ENCODE measurements around the gene VAMP5. TPM values are rescaled to one million over a fixed set of nuclear protein-coding genes. Genes with fewer than 3 reads are reported as not detected.

Gene VAMP5
- total and polyA plus RNA-seq, 9 of the 15 experiments (the other 6 are each of a cell fraction or from before 2014, with no cell fraction given) = 0.54 to 1.9 (median 1.5) TPM; not detected in 2

DNA sequence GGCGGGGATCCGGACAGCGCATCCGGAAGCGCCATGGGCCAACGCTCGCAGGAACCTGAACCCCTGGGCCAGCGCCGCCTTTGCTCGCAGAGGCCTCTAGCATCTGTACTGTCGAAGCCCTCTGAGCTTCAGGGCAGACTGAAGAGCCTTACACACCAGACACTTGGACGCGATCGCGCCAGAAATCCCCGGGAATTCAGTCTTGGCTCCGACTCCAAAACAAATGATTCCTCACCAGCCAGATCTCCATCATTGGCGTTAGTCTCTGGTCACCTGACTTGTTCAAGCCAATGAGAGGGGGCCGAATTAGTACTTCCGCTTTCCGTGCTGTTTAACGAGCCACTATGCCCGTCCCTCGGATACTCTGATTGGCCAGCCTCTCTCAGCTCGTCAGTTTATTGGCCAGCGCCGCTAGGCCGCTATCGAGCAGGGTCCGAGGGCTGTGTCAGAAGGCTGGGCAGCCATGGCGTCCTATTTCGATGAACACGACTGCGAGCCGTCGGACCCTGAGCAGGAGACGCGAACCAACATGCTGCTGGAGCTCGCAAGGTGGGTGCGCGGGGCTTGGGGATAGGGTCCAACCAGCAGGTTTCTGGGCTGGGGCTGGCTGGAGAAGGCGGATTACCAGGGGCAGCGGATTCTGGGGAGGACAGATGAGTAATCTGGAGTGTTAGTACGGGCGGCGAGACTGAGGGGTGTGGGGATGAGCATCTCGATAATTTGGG is 11.2 kb downstream of the VAMP5 start, which contains the start of gene RNF181 (continued):
- TF ChIP-seq EHMT2 (IDR thresholded peaks at IDR 0.05) = 0 out of 2 replicates have a peak, but pooled peaks have one; percentile 18
- TF ChIP-seq, protein P1, sequence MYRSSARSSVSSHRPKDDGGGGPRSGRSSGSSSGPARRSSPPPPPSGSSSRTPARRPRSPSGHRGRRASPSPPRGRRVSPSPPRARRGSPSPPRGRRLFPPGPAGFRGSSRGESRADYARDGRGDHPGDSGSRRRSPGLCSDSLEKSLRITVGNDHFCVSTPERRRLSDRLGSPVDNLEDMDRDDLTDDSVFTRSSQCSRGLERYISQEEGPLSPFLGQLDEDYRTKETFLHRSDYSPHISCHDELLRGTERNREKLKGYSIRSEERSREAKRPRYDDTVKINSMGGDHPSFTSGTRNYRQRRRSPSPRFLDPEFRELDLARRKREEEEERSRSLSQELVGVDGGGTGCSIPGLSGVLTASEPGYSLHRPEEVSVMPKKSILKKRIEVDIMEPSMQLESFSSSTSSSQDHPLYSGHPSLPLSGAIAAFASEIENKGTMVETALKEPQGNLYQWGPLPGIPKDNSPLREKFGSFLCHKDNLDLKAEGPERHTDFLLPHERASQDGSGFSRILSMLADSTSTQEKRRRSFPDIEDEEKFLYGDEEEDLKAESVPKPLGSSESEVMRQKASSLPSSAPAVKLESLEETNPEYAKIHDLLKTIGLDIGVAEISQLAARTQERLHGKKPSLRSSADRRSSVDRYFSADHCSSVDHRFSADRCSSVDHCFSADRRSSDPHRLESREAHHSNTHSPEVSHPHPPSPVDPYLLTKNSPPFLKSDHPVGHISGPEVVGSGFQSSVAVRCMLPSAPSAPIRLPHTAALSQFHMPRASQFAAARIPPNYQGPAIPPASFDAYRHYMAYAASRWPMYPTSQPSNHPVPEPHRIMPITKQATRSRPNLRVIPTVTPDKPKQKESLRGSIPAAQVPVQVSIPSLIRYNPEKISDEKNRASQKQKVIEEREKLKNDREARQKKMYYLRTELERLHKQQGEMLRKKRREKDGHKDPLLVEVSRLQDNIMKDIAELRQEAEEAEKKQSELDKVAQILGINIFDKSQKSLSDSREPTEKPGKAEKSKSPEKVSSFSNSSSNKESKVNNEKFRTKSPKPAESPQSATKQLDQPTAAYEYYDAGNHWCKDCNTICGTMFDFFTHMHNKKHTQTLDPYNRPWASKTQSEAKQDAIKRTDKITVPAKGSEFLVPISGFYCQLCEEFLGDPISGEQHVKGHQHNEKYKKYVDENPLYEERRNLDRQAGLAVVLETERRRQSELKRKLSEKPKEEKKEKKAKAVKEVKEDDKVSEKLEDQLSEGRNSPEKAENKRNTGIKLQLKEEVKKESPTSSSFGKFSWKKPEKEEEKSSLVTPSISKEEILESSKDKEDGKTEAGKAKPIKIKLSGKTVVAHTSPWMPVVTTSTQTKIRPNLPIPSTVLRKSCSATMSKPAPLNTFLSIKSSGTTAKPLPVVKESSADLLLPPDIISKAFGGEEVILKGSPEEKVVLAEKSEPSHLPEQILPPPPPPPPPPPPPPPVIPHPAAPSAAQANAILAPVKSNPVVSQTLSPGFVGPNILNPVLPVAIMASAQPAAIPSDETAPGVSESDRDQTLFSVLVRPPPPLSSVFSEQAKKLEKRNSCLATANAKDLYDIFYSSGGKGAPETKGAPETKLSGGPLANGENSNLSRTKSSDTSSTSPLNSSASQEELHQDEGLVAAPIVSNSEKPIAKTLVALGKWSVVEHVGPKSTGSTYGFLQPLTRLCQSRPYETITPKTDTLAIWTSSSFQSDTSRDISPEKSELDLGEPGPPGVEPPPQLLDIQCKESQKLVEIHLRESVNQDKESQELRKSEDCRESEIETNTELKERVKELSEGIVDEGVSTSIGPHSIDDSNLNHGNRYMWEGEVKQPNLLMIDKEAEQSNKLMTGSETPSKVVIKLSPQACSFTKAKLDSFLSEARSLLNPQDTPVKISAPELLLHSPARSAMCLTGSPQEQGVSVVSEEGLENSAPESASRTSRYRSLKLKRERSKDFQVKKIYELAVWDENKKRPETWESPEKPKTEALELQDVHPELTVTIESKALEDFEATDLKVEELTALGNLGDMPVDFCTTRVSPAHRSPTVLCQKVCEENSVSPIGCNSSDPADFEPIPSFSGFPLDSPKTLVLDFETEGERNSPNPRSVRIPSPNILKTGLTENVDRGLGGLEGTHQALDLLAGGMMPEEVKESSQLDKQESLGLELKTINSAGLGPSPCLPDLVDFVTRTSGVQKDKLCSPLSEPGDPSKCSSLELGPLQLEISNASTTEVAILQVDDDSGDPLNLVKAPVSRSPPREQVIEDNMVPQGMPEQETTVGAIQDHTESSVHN (IDR thresholded peaks at IDR 0.05; ENCODE audit: borderline replicate concordance in 1 of 2, low read depth in 1 of 2) = no peak
- peak; percentile 92 for TF ChIP-seq PHF20 (IDR thresholded peaks at IDR 0.05; ENCODE audit: partially characterized antibody)
- TF ChIP-seq KDM2B (CRISPR knock-in tag; IDR thresholded peaks at IDR 0.05) = no peak
- TF ChIP-seq GABPB2 (CRISPR knock-in tag; conservative IDR thresholded peaks at IDR 0.05) = no peak
- TF ChIP-seq, protein P2, sequence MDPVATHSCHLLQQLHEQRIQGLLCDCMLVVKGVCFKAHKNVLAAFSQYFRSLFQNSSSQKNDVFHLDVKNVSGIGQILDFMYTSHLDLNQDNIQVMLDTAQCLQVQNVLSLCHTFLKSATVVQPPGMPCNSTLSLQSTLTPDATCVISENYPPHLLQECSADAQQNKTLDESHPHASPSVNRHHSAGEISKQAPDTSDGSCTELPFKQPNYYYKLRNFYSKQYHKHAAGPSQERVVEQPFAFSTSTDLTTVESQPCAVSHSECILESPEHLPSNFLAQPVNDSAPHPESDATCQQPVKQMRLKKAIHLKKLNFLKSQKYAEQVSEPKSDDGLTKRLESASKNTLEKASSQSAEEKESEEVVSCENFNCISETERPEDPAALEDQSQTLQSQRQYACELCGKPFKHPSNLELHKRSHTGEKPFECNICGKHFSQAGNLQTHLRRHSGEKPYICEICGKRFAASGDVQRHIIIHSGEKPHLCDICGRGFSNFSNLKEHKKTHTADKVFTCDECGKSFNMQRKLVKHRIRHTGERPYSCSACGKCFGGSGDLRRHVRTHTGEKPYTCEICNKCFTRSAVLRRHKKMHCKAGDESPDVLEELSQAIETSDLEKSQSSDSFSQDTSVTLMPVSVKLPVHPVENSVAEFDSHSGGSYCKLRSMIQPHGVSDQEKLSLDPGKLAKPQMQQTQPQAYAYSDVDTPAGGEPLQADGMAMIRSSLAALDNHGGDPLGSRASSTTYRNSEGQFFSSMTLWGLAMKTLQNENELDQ (CRISPR knock-in tag; IDR thresholded peaks at IDR 0.05; ENCODE audit: borderline replicate concordance) = no peak
- no peak for TF ChIP-seq MAFK (IDR thresholded peaks at IDR 0.05; ENCODE audit: low read length)
- TF ChIP-seq, protein P3, sequence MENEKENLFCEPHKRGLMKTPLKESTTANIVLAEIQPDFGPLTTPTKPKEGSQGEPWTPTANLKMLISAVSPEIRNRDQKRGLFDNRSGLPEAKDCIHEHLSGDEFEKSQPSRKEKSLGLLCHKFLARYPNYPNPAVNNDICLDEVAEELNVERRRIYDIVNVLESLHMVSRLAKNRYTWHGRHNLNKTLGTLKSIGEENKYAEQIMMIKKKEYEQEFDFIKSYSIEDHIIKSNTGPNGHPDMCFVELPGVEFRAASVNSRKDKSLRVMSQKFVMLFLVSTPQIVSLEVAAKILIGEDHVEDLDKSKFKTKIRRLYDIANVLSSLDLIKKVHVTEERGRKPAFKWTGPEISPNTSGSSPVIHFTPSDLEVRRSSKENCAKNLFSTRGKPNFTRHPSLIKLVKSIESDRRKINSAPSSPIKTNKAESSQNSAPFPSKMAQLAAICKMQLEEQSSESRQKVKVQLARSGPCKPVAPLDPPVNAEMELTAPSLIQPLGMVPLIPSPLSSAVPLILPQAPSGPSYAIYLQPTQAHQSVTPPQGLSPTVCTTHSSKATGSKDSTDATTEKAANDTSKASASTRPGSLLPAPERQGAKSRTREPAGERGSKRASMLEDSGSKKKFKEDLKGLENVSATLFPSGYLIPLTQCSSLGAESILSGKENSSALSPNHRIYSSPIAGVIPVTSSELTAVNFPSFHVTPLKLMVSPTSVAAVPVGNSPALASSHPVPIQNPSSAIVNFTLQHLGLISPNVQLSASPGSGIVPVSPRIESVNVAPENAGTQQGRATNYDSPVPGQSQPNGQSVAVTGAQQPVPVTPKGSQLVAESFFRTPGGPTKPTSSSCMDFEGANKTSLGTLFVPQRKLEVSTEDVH (IDR thresholded peaks at IDR 0.05; ENCODE audit: low read depth, partially characterized antibody) = peak; percentile 66
- TF ChIP-seq KDM1A (IDR thresholded peaks at IDR 0.05) = no peak
- TF ChIP-seq, protein P4, sequence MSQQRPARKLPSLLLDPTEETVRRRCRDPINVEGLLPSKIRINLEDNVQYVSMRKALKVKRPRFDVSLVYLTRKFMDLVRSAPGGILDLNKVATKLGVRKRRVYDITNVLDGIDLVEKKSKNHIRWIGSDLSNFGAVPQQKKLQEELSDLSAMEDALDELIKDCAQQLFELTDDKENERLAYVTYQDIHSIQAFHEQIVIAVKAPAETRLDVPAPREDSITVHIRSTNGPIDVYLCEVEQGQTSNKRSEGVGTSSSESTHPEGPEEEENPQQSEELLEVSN (IDR thresholded peaks at IDR 0.05; ENCODE audit: borderline replicate concordance in 1 of 2, extremely low read depth in 1 of 2, insufficient read depth in 1 of 2, insufficient read length in 1 of 2, low read depth in 1 of 2, low read length in 1 of 2, poor library complexity in 1 of 2, severe bottlenecking in 1 of 2) = peak in 1 of 2 experiments; percentile 18
- TF ChIP-seq, protein P5, sequence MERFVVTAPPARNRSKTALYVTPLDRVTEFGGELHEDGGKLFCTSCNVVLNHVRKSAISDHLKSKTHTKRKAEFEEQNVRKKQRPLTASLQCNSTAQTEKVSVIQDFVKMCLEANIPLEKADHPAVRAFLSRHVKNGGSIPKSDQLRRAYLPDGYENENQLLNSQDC (CRISPR knock-in tag; IDR thresholded peaks at IDR 0.05) = no peak

All from K562 (cell line).